GM12864 (cell line): ENCODE measurements around the gene CDH13.
"Not testable (repeated sequence)": the region's sequence is repeated elsewhere in the genome, so short reads cannot be mapped to it uniquely, and the experiment has no call there.

Source experiments
- DNase-seq: peaks from one replicate; pipeline ENCODE4 v3.0.0-alpha.2; 2011; ENCODE audit warnings: low read depth
- H3K4me3 ChIP-seq: 2 replicates; pipeline ENCODE4 v1.5.1; 2011; ENCODE audit warnings: mild to moderate bottlenecking, low read depth, low read length, control low read depth
- CTCF ChIP-seq: IDR thresholded peaks from 2 replicates; pipeline ENCODE4 v1.5.1; 2011; ENCODE audit warnings: low read depth, mild to moderate bottlenecking, moderate library complexity, low read length, control low read depth, inconsistent platforms; ENCODE audit errors: missing control alignments

Gene CDH13

DNA sequence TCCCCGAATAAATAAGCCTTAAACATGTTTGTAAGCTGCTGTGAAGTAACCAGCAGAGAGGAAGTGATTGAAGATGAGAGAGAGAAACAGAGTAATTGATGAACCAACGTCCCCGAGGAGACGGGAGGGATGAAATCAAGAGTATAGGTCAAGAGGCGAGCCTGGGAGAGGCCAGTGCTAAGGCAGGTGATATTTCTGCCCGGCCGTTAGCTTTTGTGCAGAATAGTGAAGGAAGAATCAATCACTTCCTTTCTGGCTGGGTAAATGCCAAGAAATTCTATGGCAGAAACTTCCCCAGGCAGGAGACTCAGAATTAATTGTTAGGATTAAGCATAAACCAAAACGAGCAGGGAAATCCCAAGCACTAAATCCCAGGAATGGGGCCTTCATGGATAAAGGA lies 273.8 kb downstream of the CDH13 start:
- H3K4me3 ChIP-seq, result no peak overlapping the region
- TF ChIP-seq CTCF, result no peak
- no peak for DNase-seq

GRCh38 chr16:82911925-82912324 lies 285.2 kb downstream of the CDH13 start:
- no peak for DNase-seq
- no peak overlapping the region for H3K4me3 ChIP-seq
- TF ChIP-seq CTCF, result no peak

GRCh38 chr16:82915139-82915824 lies 288.5 kb downstream of the CDH13 start:
- no peak overlapping the region for H3K4me3 ChIP-seq
- DNase-seq, result no peak
- no peak for TF ChIP-seq CTCF

- DNase-seq, result no peak
- no peak overlapping the region for H3K4me3 ChIP-seq
- TF ChIP-seq CTCF, result no peak
These were observed 291.3 kb downstream of the CDH13 start for GRCh38 chr16:82917886-82918595.

- TF ChIP-seq CTCF, result no peak
- H3K4me3 ChIP-seq, result no peak overlapping the region
- no peak for DNase-seq
These were observed 297.5 kb downstream of the CDH13 start for GRCh38 chr16:82924075-82924854.

DNA sequence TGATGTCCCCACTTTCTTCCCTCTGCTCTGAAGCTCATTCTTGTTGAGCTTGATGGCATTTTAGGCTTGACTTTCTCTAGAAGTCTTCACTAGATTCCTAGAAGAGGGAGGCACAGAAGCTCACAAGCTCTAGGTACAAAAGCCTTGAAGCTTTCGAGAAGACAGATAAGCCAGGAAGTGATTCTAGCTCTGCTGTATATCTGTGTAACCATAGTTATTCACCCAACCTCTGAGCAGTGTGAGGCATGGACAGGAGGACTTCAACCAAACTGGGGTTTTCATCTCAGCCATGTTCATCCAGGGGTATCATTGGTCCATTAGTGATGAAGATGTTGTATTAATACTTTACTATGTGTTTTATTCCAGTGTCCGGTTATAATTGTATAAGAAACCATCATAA lies 299.7 kb downstream of the CDH13 start:
- TF ChIP-seq CTCF, result no peak
- DNase-seq, result no peak
- no peak overlapping the region for H3K4me3 ChIP-seq

DNA sequence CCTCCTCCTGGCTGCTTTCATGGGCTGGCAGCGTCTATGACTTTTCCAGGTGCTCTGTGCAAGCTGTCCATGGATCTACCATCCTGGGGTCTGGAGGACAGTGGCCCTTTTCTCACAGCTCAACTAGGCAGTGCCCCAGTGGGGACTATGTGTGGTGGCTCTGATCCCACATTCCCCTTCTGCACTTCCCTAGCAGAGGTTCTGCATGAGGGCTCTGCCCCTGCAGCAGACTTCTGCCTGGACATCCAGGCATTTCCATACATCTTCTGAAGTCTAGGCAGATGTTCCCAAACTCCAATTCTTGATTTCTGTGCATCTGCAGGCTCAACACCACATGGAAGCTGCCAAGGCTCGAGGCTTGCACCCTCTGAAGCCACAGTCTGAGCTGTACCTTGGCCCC lies 307.2 kb downstream of the CDH13 start:
- H3K4me3 ChIP-seq, DNase-seq: not testable (repeated sequence)
